Gastrocnemius medialis (tissue), 4 donors: Measurements from ENCODE around the gene SYDE2. TPM values are rescaled to one million over a fixed set of nuclear protein-coding genes. Genes with fewer than 3 reads are reported as not detected.

Source experiments
- ATAC-seq, 2 donors: fragments of 150-250 bp; one replicate each; pipeline ENCODE4 v1.9.1; 2016
- DNase-seq, 2 donors: peaks; one replicate each; pipeline ENCODE4 v3.0.0-alpha.2; 2019
- H3K27ac ChIP-seq, 4 donors: fragments of 200-600 bp; sonication (generic); 1 replicate in 1 of 4; 2 replicates in 3 of 4; pipeline ENCODE4 v1.5.1; 2016 to 2018; ENCODE audit warnings: mild to moderate bottlenecking in 2 of 4, moderate library complexity in 1 of 4
- H3K27me3 ChIP-seq, 3 donors: fragments of 200-600 bp; sonication (generic) in 2 of 3; 1 replicate in 1 of 3; 2 replicates in 2 of 3; pipeline versions ENCODE4 v1.5.1 to v1.6.0; 2016 to 2019; ENCODE audit warnings: mild to moderate bottlenecking in 1 of 3, moderate library complexity in 1 of 3
- H3K36me3 ChIP-seq, 2 donors: fragments of 200-600 bp; sonication (generic) in 1 of 2; one replicate each; pipeline ENCODE4 v1.5.1; 2017 to 2018
- H3K4me1 ChIP-seq, 2 donors: fragments of 200-600 bp; sonication (generic) in 1 of 2; one replicate each; pipeline ENCODE4 v1.5.1; 2016 to 2017; ENCODE audit warnings: mild to moderate bottlenecking in 2 of 2
- H3K4me3 ChIP-seq, 4 donors: fragments of 200-600 bp; sonication (generic) in 3 of 4; 1 replicate in 1 of 4; 2 replicates in 3 of 4; pipeline ENCODE4 v1.5.1; 2016 to 2019; ENCODE audit warnings: mild to moderate bottlenecking in 2 of 4
- H3K9me3 ChIP-seq, 3 donors: fragments of 200-600 bp; sonication (generic) in 2 of 3; 1 replicate in 1 of 3; 2 replicates in 2 of 3; pipeline ENCODE4 v1.5.1; 2016 to 2019
- POLR2A ChIP-seq, 2 donors: fragments of 450-650 bp; IDR thresholded peaks; one replicate each; pipeline ENCODE4 v1.6.1; 2017; ENCODE audit warnings: antibody characterized with exemption in 2 of 2, mild to moderate bottlenecking in 2 of 2, moderate library complexity in 2 of 2
- in situ Hi-C, 4 donors: fragments of 200-750 bp; cut with MboI; loops; one replicate each; pipeline versions ENCODE4 v1.15.0 to v1.8.0; 2017; ENCODE audit warnings: low sequenced_read_pairs in 4 of 4
- intact Hi-C: fragments of 100-400 bp; cut with DNase I; formaldehyde crosslinking; loops from one replicate; pipeline ENCODE4 v1.15.1; 2023; ENCODE audit warnings: low total_unique reads
- total RNA-seq, 4 donors: library from RNA; depleted of rRNA; stranded (reverse); fragments of >200 nt; gene quantifications; one replicate each; pipeline versions ENCODE4 v1.1.0 to v1.2.3, GENCODE V29; 2016
- TF ChIP-seq, protein P1 (sequence below), 5 experiments: fragments of 450-650 bp in 3 of 5; fragments of 200-600 bp in 2 of 5; sonication (generic) in 2 of 5; IDR thresholded peaks in 4 of 5; conservative IDR thresholded peaks in 1 of 5; 1 replicate in 4 of 5; 2 replicates in 1 of 5; pipeline ENCODE4 v1.5.1; 2016 to 2019; ENCODE audit warnings: antibody characterized with exemption in 5 of 5, mild to moderate bottlenecking in 3 of 5, moderate library complexity in 3 of 5

The SYDE2 gene
- total RNA-seq, 4 donors from 2014 or later, result 3.8 to 7.2 (median 4.9) TPM

DNA sequence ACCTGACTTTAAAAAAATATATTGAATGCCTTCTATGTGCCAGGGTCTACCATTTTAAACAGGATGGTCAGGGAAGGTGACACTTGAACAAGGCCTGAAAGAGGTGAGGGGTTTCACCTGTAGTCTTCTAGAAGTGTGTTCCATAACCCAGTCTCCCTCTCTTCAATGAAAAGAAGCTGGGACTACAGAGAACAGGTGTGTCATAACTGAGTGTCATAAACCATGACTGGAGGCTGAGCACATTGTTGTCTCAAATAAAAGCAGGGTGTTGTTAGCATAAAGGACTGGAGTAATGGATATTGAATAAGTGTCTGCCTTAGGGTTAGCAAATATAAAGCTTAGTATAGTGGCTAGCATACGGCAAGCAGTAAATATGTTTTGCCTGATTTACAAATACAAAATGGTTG, 65.4 kb downstream of the SYDE2 start:
- H3K27ac ChIP-seq, result no peak overlapping the region
- intact Hi-C loops, result no loop called here
- H3K4me1 ChIP-seq, result no peaks in the 10 kb centered on the region
- in situ Hi-C loops, result no loop called here
- no peak for ATAC-seq
- TF ChIP-seq, protein P1, sequence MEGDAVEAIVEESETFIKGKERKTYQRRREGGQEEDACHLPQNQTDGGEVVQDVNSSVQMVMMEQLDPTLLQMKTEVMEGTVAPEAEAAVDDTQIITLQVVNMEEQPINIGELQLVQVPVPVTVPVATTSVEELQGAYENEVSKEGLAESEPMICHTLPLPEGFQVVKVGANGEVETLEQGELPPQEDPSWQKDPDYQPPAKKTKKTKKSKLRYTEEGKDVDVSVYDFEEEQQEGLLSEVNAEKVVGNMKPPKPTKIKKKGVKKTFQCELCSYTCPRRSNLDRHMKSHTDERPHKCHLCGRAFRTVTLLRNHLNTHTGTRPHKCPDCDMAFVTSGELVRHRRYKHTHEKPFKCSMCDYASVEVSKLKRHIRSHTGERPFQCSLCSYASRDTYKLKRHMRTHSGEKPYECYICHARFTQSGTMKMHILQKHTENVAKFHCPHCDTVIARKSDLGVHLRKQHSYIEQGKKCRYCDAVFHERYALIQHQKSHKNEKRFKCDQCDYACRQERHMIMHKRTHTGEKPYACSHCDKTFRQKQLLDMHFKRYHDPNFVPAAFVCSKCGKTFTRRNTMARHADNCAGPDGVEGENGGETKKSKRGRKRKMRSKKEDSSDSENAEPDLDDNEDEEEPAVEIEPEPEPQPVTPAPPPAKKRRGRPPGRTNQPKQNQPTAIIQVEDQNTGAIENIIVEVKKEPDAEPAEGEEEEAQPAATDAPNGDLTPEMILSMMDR (IDR thresholded peaks at IDR 0.05 in 4 of 5, conservative IDR thresholded peaks at IDR 0.05 in 1 of 5), result no peak
- no peak for TF ChIP-seq POLR2A (IDR thresholded peaks at IDR 0.05)
- no peaks in the 10 kb centered on the region for H3K27me3 ChIP-seq
- no peaks in the 10 kb centered on the region for H3K36me3 ChIP-seq
- no peak for DNase-seq
- H3K4me3 ChIP-seq, result no peak overlapping the region
- H3K9me3 ChIP-seq, result no peaks in the 10 kb centered on the region

DNA sequence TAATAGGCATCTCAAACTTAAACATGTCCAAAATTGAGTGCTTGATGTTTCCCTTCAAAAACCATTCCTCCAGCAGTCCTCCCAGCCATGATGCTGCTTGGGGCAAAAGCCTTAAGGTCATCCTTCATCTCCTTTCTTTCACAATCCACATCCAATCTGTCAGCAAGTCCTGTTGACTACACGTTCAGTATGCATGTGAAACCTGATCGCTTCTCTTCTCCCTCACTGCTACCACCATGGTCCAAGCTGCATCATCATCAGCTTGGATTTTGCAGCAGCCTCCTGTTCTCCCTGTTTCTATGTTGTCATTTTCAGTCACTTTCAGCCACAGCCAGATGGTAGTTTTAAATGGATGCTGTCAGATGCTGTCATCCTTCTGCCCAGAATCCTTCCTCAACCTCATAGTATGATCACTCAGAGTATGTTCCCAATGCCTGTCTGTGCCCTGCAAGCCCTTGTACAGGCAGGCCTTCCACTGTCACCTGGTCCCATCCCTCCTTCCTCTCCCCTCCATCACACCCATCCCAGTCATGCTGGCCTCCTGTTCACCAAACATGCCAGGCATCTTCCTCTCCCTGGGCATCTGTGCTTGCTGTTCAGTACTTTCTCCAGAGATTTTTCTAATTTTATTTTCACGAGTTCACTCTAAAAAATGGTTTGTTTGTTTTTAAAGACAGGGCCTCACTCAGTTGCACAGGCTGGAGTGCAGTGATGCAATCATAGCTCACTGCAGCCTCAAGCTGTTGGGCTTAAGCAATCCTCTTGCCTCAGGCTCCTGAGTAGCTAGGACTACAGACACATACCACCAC, 66.0 kb downstream of the SYDE2 start:
- no peak overlapping the region for H3K27ac ChIP-seq
- H3K27me3 ChIP-seq, result no peaks in the 10 kb centered on the region
- no peak overlapping the region for H3K4me3 ChIP-seq
- ATAC-seq (no peak), DNase-seq (no peak)
- intact Hi-C loops, result no loop called here
- H3K9me3 ChIP-seq, result no peaks in the 10 kb centered on the region
- H3K36me3 ChIP-seq, result no peaks in the 10 kb centered on the region
- TF ChIP-seq, protein P1 (IDR thresholded peaks at IDR 0.05 in 4 of 5, conservative IDR thresholded peaks at IDR 0.05 in 1 of 5), result no peak
- no peak for TF ChIP-seq POLR2A (IDR thresholded peaks at IDR 0.05)
- in situ Hi-C loops, result no loop called here
- no peaks in the 10 kb centered on the region for H3K4me1 ChIP-seq

DNA sequence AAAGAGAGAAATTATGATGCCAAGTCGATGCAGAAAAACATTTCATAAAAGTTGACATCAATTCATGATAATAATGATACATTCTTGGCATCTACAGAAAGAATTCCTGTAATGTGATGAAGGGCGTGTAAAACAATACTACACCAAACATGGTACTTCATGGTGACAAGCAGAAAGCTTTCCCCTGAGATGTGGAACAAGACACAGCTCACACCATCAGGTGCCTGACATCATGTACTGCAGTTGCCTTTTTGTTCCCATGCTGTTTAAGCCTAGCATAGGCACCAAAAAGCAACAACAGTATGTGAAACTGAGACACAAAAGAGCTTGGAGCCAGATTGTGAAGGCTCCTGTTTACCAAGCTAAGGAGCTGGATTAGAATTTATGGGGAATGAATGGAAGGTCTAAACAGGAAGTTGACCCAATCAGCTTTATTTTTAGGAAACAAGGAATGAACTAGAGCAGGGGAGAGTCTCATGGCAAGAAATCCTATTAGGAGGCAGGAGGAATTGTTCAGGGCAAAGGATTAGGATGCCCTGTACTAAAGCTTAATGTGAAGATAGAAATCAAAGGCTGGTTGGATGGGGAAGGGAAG, 67.2 kb downstream of the SYDE2 start:
- ATAC-seq, result no peak

DNA sequence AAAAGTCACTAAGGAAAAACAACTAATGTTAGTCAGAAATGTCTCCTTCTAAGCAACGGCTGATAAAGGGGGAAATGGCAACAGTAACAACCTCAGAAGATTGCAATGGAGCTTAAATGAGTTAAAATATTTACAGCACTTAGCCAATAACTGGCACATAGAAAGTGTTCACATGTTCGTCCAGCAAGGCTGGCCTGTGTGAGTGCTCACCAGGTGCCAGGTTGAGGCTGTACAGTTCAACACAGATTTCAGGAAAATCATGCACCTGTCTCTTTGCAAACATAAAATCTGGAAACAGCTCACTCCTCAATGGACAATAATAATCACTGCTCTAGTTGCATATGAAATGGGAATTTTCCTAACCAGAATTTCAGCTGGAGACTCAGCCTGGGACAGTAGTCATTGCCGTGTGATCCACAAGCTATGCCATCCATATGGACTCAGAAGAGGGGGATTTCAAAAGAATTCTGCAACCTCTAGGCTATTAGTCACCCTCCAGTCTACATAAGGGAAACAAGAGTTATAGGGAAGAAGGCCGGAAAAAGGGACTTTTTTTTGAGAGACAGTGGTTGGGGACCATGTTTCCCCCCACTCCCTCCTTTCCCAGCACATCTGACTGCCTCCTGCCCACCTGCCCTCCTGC, 68.6 kb downstream of the SYDE2 start:
- H3K4me1 ChIP-seq, result no peaks in the 10 kb centered on the region
- ATAC-seq (no peak), DNase-seq (no peak)
- no peaks in the 10 kb centered on the region for H3K27me3 ChIP-seq
- intact Hi-C loops (no loop called here), in situ Hi-C loops (no loop called here)
- TF ChIP-seq, protein P1 (IDR thresholded peaks at IDR 0.05 in 4 of 5, conservative IDR thresholded peaks at IDR 0.05 in 1 of 5), result no peak
- no peak for TF ChIP-seq POLR2A (IDR thresholded peaks at IDR 0.05)
- H3K4me3 ChIP-seq, result no peak overlapping the region
- H3K9me3 ChIP-seq, result no peaks in the 10 kb centered on the region
- no peak overlapping the region for H3K27ac ChIP-seq
- H3K36me3 ChIP-seq, result no peaks in the 10 kb centered on the region

More for the DNA sequence above, 67.2 kb downstream of the SYDE2 start:
- H3K36me3 ChIP-seq, result no peaks in the 10 kb centered on the region
- H3K27ac ChIP-seq, result no peak overlapping the region
- no peaks in the 10 kb centered on the region for H3K9me3 ChIP-seq
- no peaks in the 10 kb centered on the region for H3K27me3 ChIP-seq
- TF ChIP-seq, protein P1 (IDR thresholded peaks at IDR 0.05 in 4 of 5, conservative IDR thresholded peaks at IDR 0.05 in 1 of 5), result no peak
- no peak for TF ChIP-seq POLR2A (IDR thresholded peaks at IDR 0.05)
- in situ Hi-C loops, result no loop called here
- no peaks in the 10 kb centered on the region for H3K4me1 ChIP-seq
- intact Hi-C loops, result no loop called here
- H3K4me3 ChIP-seq, result no peak overlapping the region
- no peak for DNase-seq
